SK-N-MC (cell line): ENCODE results near the gene PLEKHM1.
"Not testable (repeated sequence)": the region's sequence is repeated elsewhere in the genome, so short reads cannot be mapped to it uniquely, and the experiment has no call there.

Experiments
- DNase-seq: peaks from one replicate; pipeline ENCODE4 v3.0.0-alpha.2; 2011; ENCODE audit warnings: low read depth, low spot score
- H3K27ac ChIP-seq: fragments of 200-600 bp; sonication (generic); 2 replicates; pipeline ENCODE4 v1.5.1; 2016; ENCODE audit warnings: mixed run types
- H3K36me3 ChIP-seq: fragments of 200-600 bp; sonication (generic); 2 replicates; pipeline ENCODE4 v1.6.1; 2017; ENCODE audit warnings: antibody characterized with exemption, low read length, mixed read lengths; ENCODE audit not compliant: insufficient read depth
- H3K4me3 ChIP-seq: fragments of 200-600 bp; sonication (generic); 2 replicates; pipeline ENCODE4 v1.5.1; 2016
- H3K9ac ChIP-seq: fragments of 200-600 bp; sonication (generic); 2 replicates; pipeline ENCODE4 v1.8.0; 2017; ENCODE audit warnings: mixed run types, mixed read lengths; ENCODE audit not compliant: insufficient read length
- H3K9me3 ChIP-seq: fragments of 200-600 bp; sonication (generic); 2 replicates; pipeline ENCODE4 v1.6.1; 2017; ENCODE audit warnings: low read depth, mild to moderate bottlenecking, antibody characterized with exemption, low read length, moderate library complexity, mixed read lengths
- EZH2 ChIP-seq: fragments of 200-600 bp; sonication (generic); IDR thresholded peaks from one replicate; pipeline ENCODE4 v1.6.1; 2017; ENCODE audit warnings: antibody characterized with exemption
- FOXP2 ChIP-seq: optimal IDR thresholded peaks from 2 replicates; pipeline ENCODE3; 2011; ENCODE audit warnings: mild to moderate bottlenecking, moderate library complexity; ENCODE audit not compliant: insufficient read depth; ENCODE audit errors: extremely low read length, control extremely low read depth
- POLR2AphosphoS5 ChIP-seq: IDR thresholded peaks from 2 replicates; pipeline ENCODE4 v1.6.1; 2012; ENCODE audit warnings: mild to moderate bottlenecking, low read depth, low read length, borderline replicate concordance

Gene PLEKHM1

GRCh38 chr17:45441526-45442310, 48.8 kb downstream of the PLEKHM1 start:
- Histone ChIP-seq H3K4me3 (no peak overlapping the region), H3K36me3 (no peaks in the 10 kb centered on the region), H3K27ac (no peak overlapping the region), H3K9ac (no peak overlapping the region), H3K9me3 (no peaks in the 10 kb centered on the region)
- TF ChIP-seq FOXP2, result no peak
- no peak for TF ChIP-seq POLR2AphosphoS5
- TF ChIP-seq EZH2, result no peak
- DNase-seq, result no peak

DNA sequence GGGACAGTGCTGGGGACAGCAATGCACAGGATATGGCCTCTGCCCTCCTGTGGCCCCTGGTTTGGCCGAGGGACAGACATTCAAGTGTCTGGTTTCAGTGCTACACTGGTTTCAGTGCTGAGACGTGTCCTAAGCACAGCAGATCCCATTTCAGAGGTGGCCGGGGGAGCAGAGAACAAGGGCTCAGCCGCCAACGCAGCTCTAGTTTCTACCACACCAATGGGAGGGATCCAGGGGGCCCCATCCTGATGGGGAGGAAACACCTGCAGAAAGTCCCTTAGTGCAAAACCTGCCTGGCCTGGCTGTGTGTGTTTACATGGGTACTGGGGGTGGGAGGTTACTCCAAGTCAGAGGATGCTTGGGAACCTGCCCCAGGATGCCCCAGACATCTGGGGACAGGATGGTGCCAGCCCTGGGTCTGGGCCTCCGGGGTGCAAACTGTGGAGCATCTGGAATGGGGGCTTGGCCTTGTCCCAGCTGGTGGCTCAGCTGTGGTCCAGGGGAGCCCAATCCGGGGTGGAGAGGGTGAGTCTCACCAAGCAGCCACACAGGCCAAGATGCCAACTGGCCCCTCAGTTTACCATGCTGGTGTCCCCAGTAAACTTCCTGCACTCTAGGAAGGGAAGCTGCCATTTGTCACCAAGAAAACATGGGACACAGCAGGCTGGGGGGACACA, 49.5 kb downstream of the PLEKHM1 start:
- not testable (repeated sequence) for H3K36me3 ChIP-seq, H3K9me3 ChIP-seq, H3K9ac ChIP-seq, H3K4me3 ChIP-seq, H3K27ac ChIP-seq, DNase-seq

GRCh38 chr17:45440161-45440778, 50.3 kb downstream of the PLEKHM1 start:
- Histone ChIP-seq H3K9ac (no peak overlapping the region), H3K27ac (no peak overlapping the region)
- DNase-seq, result no peak

DNA sequence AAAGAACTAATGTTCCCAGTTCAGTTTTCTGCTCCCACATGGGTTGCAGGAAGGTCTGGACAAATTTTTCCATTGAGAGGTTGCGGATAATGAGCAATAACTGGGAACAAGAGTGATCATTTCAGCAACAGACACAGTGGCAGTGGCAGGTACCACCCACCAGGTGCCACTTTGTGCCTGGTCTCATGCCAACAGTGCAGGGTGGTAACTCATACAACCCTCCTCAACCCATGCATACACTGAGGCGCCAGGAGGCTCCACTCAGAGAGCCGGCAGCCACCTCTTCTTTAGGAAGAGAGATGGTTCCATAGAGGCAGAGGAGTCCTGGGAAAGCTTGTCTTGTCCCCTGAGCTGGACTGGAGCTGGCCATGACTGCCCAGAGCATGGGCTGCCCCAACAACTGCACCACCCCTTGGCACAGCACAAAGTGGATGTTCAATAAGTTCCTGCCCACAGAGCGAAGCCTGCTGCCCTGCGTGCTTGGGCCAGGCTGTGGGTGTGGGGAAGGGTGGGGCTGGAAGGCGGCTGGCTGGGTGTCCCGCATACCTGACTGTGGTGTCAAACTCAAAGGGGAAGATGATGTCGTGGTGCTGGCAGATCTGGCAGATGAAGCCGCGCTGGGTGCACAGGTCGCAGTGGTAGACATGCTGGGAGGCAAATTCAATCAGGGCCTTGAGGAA, 51.5 kb downstream of the PLEKHM1 start:
- TF ChIP-seq FOXP2 (no peak), EZH2 (no peak), POLR2AphosphoS5 (no peak)

More at GRCh38 chr17:45440161-45440778, 50.3 kb downstream of the PLEKHM1 start:
- Histone ChIP-seq H3K36me3 (no peaks in the 10 kb centered on the region), H3K9me3 (no peaks in the 10 kb centered on the region), H3K4me3 (no peak overlapping the region)
- TF ChIP-seq FOXP2, result no peak
- no peak for TF ChIP-seq POLR2AphosphoS5
- no peak for TF ChIP-seq EZH2

GRCh38 chr17:45437465-45438283, 52.8 kb downstream of the PLEKHM1 start:
- Histone ChIP-seq H3K9ac (no peak overlapping the region), H3K9me3 (no peaks in the 10 kb centered on the region), H3K36me3 (no peaks in the 10 kb centered on the region), H3K4me3 (no peak overlapping the region), H3K27ac (no peak overlapping the region)
- TF ChIP-seq FOXP2 (no peak), EZH2 (no peak)
- no peak for DNase-seq

More for the DNA sequence above, 51.5 kb downstream of the PLEKHM1 start:
- no peaks in the 10 kb centered on the region for H3K9me3 ChIP-seq
- no peak for DNase-seq
- no peak overlapping the region for H3K4me3 ChIP-seq
- H3K27ac ChIP-seq, result no peak overlapping the region
- H3K36me3 ChIP-seq, result no peaks in the 10 kb centered on the region
- H3K9ac ChIP-seq, result no peak overlapping the region

- Histone ChIP-seq H3K36me3 (no peaks in the 10 kb centered on the region), H3K4me3 (no peak overlapping the region), H3K9me3 (no peaks in the 10 kb centered on the region), H3K27ac (no peak overlapping the region), H3K9ac (no peak overlapping the region)
- DNase-seq, result no peak
- no peak for TF ChIP-seq POLR2AphosphoS5
- no peak for TF ChIP-seq FOXP2
- no peak for TF ChIP-seq EZH2
Measured at GRCh38 chr17:45436625-45437464, 53.7 kb downstream of the PLEKHM1 start.

- TF ChIP-seq POLR2AphosphoS5 (no peak), EZH2 (no peak), FOXP2 (no peak)
- DNase-seq, result no peak
- no peaks in the 10 kb centered on the region for H3K36me3 ChIP-seq
- H3K9me3 ChIP-seq, result no peaks in the 10 kb centered on the region
- no peak overlapping the region for H3K9ac ChIP-seq
- no peak overlapping the region for H3K27ac ChIP-seq
- no peak overlapping the region for H3K4me3 ChIP-seq
Measured at GRCh38 chr17:45436161-45436560, 54.4 kb downstream of the PLEKHM1 start.
